NK-92 treated with Interleukin-12 subunit alpha and Interleukin-12 subunit beta, amount 100 ng/mL, for 24 hours (cell line): ENCODE data around the gene EXO1.
"Not testable (repeated sequence)": the region's sequence is repeated elsewhere in the genome, so short reads cannot be mapped to it uniquely, and the experiment has no call there.

Experiments used
- DNase-seq: peaks from one replicate; lab custom pipeline; 2025; lab: John Stamatoyannopoulos, UW

The EXO1 gene

GRCh38 chr1:241837416-241837815 is 10.6 kb upstream of the EXO1 start:
- no peak for DNase-seq

- DNase-seq, result no peak
Measured at GRCh38 chr1:241837901-241838300, 10.1 kb upstream of the EXO1 start.

- DNase-seq, result no peak
Measured at GRCh38 chr1:241838897-241839296, 9.1 kb upstream of the EXO1 start.

- no peak for DNase-seq
Measured at GRCh38 chr1:241839369-241839979, 8.5 kb upstream of the EXO1 start.

- no peak for DNase-seq
Measured at GRCh38 chr1:241840164-241840563, 7.8 kb upstream of the EXO1 start.

GRCh38 chr1:241841691-241842090 is 6.3 kb upstream of the EXO1 start:
- DNase-seq, result no peak

GRCh38 chr1:241842565-241842964 is 5.4 kb upstream of the EXO1 start:
- DNase-seq, result no peak

GRCh38 chr1:241844593-241844992 is 3.4 kb upstream of the EXO1 start:
- no peak for DNase-seq

GRCh38 chr1:241846375-241846774 is 1.6 kb upstream of the EXO1 start:
- no peak for DNase-seq

- DNase-seq, result no peak
Measured at GRCh38 chr1:241846862-241847539, 1.0 kb upstream of the EXO1 start.

GRCh38 chr1:241847540-241847795 is 536 bp upstream of the EXO1 start:
- no peak for DNase-seq

- no peak for DNase-seq
Measured at GRCh38 chr1:241848686-241849344, 811 bp downstream of the EXO1 start.

- no peak for DNase-seq
Measured at GRCh38 chr1:241849345-241849695, 1.3 kb downstream of the EXO1 start.

GRCh38 chr1:241855545-241856140 is 7.6 kb downstream of the EXO1 start:
- DNase-seq, result not testable (repeated sequence)

- no peak for DNase-seq
Measured at GRCh38 chr1:241857131-241857530, 9.1 kb downstream of the EXO1 start.

- no peak for DNase-seq
Measured at GRCh38 chr1:241860922-241861321, 12.9 kb downstream of the EXO1 start.

- no peak for DNase-seq
Measured at GRCh38 chr1:241869022-241869421, 21.0 kb downstream of the EXO1 start.

GRCh38 chr1:241870336-241870735 is 22.3 kb downstream of the EXO1 start:
- no peak for DNase-seq

GRCh38 chr1:241870746-241871430 is 22.9 kb downstream of the EXO1 start:
- no peak for DNase-seq

GRCh38 chr1:241881440-241881839 is 33.4 kb downstream of the EXO1 start:
- no peak for DNase-seq

GRCh38 chr1:241883159-241883558 is 35.2 kb downstream of the EXO1 start:
- no peak for DNase-seq

GRCh38 chr1:241888232-241888631 is 40.2 kb downstream of the EXO1 start:
- no peak for DNase-seq

- DNase-seq, result no peak
Measured at GRCh38 chr1:241891296-241891695, 43.3 kb downstream of the EXO1 start.
